ENCODE measurements around the gene GPC4. TPM values are rescaled to one million over a fixed set of nuclear protein-coding genes. Genes with fewer than 3 reads are reported as not detected.

GPC4 gene
- total and polyA plus RNA-seq, 2 donors (not counting 3 experiments of a cell fraction or from before 2014, with no cell fraction given): 0.20 TPM; not detected in 1

GRCh38 chrX:133389975-133390374, 25.3 kb downstream of the GPC4 start:
- DNase-seq (ENCODE audit: low read depth, low spot score) (no peak), FAIRE-seq (no peak)
- H2AFZ ChIP-seq (ENCODE audit: low read depth, low read length): no peak overlapping the region
- no peaks in the 10 kb centered on the region for H3K79me2 ChIP-seq (ENCODE audit: control insufficient read depth, insufficient read depth, low read length)
- no peaks in the 10 kb centered on the region for H4K20me1 ChIP-seq (replicated peaks; ENCODE audit: control insufficient read depth, extremely low read depth, insufficient read depth, low read length)
- intact Hi-C loops (cut with micrococcal nuclease): no loop called here
- H3K27ac ChIP-seq (ENCODE audit: insufficient read depth, low read depth, low read length): no peak overlapping the region
- no peaks in the 10 kb centered on the region for H3K27me3 ChIP-seq (ENCODE audit: control insufficient read depth in 2 of 2, insufficient read depth in 2 of 2, low read length in 2 of 2)
- H3K4me1 ChIP-seq (ENCODE audit: control insufficient read depth, extremely low read depth, insufficient read depth, low read length): no peaks in the 10 kb centered on the region
- ChIA-PET CTCF (no interaction called here), POLR2A (no interaction called here)
- no peaks in the 10 kb centered on the region for H3K9me1 ChIP-seq (replicated peaks; ENCODE audit: control insufficient read depth, extremely low read depth, insufficient read depth, low read length)
- no peak overlapping the region for H3K4me2 ChIP-seq (ENCODE audit: insufficient read depth, low read length)
- TF ChIP-seq JUN (IDR thresholded peaks at IDR 0.05; ENCODE audit: borderline replicate concordance, insufficient read depth, insufficient read length, low read depth): no peak
- no peak for TF ChIP-seq MAX (IDR thresholded peaks at IDR 0.05; ENCODE audit: insufficient read depth, insufficient read length)
- TF ChIP-seq POLR2AphosphoS5 (IDR thresholded peaks at IDR 0.05; ENCODE audit: insufficient read depth, low read depth, low read length): no peak
- no peak for TF ChIP-seq POLR2A (IDR thresholded peaks at IDR 0.05; ENCODE audit: low read depth, low read length)
- no peak for TF ChIP-seq EZH2 (IDR thresholded peaks at IDR 0.05; ENCODE audit: borderline replicate concordance, low read depth, low read length, severe bottlenecking)
- no peak for TF ChIP-seq CTCF (IDR thresholded peaks at IDR 0.05; ENCODE audit: extremely low read depth in 1 of 2, insufficient read depth in 1 of 2, low read depth in 1 of 2, low read length in 2 of 2)
- TF ChIP-seq FOS (IDR thresholded peaks at IDR 0.05; ENCODE audit: borderline replicate concordance, insufficient read depth, low read length): no peak
- TF ChIP-seq GATA2 (IDR thresholded peaks at IDR 0.05; ENCODE audit: insufficient read depth, insufficient read length, low read depth, low read length): no peak
- no peak for TF ChIP-seq MYC (IDR thresholded peaks at IDR 0.05; ENCODE audit: low read depth, low read length)
- H3K9me3 ChIP-seq (replicated peaks; ENCODE audit: control insufficient read depth, insufficient read depth, low read length): no peaks in the 10 kb centered on the region
- no peaks in the 10 kb centered on the region for H3K36me3 ChIP-seq (ENCODE audit: control insufficient read depth in 2 of 2, extremely low read depth in 1 of 2, insufficient read depth in 2 of 2, low read length in 2 of 2)
- dilution Hi-C loops (cut with MboI; ENCODE audit: extremely low pct_ligation_motif_present, low sequenced_read_pairs): no loop called here
- no peak overlapping the region for H3K9ac ChIP-seq (replicated peaks; ENCODE audit: extremely low read depth, insufficient read depth, low read length)
- H3K4me3 ChIP-seq (replicated peaks in 1 of 3; ENCODE audit: insufficient read depth in 1 of 3, low read depth in 1 of 3, low read length in 3 of 3): no peak overlapping the region
- no TSS peak for BruUV-seq (replicated peaks)

Data from endothelial cell of umbilical vein (primary cell).